Measurements from ENCODE around the gene ZNF678.

DNA sequence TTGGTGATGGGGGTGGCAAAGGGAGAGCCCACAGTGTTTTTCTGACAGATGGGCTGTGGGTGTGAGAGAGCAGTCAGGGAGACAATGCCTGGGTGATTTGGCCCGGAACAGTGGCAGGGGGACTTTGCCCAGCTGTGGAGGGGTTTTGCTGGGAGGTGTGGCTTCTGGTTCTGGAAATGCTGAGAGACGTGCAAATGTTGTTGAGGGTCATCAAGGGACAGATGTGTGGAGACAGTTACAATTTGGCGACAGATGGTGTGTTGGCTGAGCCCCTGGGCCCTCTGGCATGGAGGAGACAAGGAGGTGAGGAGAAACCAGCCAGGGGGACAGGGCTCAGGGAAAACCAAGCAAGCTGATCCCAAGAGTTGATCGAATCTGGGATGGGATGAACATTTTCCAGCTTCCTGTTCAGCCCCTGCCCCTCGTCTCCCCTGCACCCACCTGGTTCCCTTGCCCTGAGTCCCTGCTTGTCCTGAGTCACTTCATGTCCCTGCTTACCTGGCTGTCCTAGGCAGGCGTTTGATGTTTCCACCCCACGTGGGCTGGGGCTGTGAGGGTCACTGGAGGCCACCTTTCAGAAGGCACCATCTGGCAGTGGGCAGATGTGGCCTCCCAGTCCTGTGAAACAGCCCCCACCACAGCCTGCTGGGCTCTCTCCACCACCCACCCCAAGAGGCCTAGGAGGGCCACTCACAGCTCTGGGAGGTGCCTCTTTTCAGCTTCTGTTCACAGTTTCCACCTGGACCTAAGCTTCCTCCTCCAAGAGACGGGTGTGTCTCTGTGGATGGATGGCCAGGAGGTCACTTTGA lies 15.8 kb upstream of the ZNF678 start:
- no peak for TF ChIP-seq CTCF (conservative IDR thresholded peaks at IDR 0.05)
- no peak for TF ChIP-seq EZH2 (IDR thresholded peaks at IDR 0.05; ENCODE audit: low read depth)

All from PC-9 (cell line).